Endothelial cell of umbilical vein (primary cell): ENCODE measurements around the gene SLC30A4. TPM values are rescaled to one million over a fixed set of nuclear protein-coding genes. Genes with fewer than 3 reads are reported as not detected.

Experiments used
- BruUV-seq: library from RNA; stranded (reverse); fragments of 400-500 nt; replicated peaks from 2 replicates; lab custom pipeline; 2021; lab: Mats Ljungman, UMichigan
- CTCF ChIA-PET: fragments of 300-600, 350-600 bp; sonication (Branson Sonifier 250); formaldehyde crosslinking; loops from one replicate; lab custom pipeline; 2021; ENCODE audit warnings: antibody characterized with exemption, inconsistent platforms; lab: Charles Lee
- POLR2A ChIA-PET: fragments of 300-600, 350-600 bp; sonication (Branson Sonifier 250); formaldehyde crosslinking; loops from one replicate; lab custom pipeline; 2021; ENCODE audit warnings: antibody characterized with exemption, inconsistent platforms; lab: Charles Lee
- DNase-seq: peaks from one replicate; pipeline ENCODE4 v3.0.0-alpha.2; 2011; ENCODE audit warnings: low read depth, low spot score
- FAIRE-seq: peaks from 2 replicates; lab custom pipeline; 2011; peaks lifted over from hg19 to GRCh38; lab: Jason Lieb, UNC
- H2AFZ ChIP-seq: 2 replicates; pipeline ENCODE4 v1.6.0; 2012; ENCODE audit warnings: low read depth, low read length, control low read depth, inconsistent platforms
- H3K27ac ChIP-seq: 2 replicates; pipeline ENCODE4 v1.5.1; 2011; ENCODE audit warnings: low read depth, mild to moderate bottlenecking, control low read depth, low read length, moderate library complexity; ENCODE audit not compliant: insufficient read depth
- H3K27me3 ChIP-seq, 2 experiments: 2 replicates each; pipeline versions ENCODE4 v1.6.0 to v1.6.1; 2011; ENCODE audit warnings: low read length in 2 of 2, mixed read lengths in 1 of 2; ENCODE audit not compliant: control insufficient read depth in 2 of 2, insufficient read depth in 2 of 2
- H3K36me3 ChIP-seq, 2 experiments: 2 replicates in 1 of 2; 3 replicates in 1 of 2; pipeline ENCODE4 v1.5.1; 2011; ENCODE audit warnings: low read length in 2 of 2, mild to moderate bottlenecking in 1 of 2, moderate library complexity in 1 of 2; ENCODE audit not compliant: control insufficient read depth in 2 of 2, insufficient read depth in 2 of 2; ENCODE audit errors: extremely low read depth in 1 of 2
- H3K4me1 ChIP-seq: 3 replicates; pipeline ENCODE4 v1.5.1; 2011; ENCODE audit warnings: mild to moderate bottlenecking, low read length; ENCODE audit not compliant: control insufficient read depth, insufficient read depth; ENCODE audit errors: extremely low read depth
- H3K4me2 ChIP-seq: 2 replicates; pipeline ENCODE4 v1.6.1; 2011; ENCODE audit warnings: low read length, control low read depth, mixed read lengths; ENCODE audit not compliant: insufficient read depth
- H3K4me3 ChIP-seq, 3 experiments: fragments of 200-600 bp in 1 of 3; sonication (generic), shearing (Covaris generic) in 1 of 3; replicated peaks in 1 of 3; 2 replicates each; pipeline ENCODE4 v1.5.1; 2011 to 2016; ENCODE audit warnings: control low read depth in 3 of 3, low read length in 3 of 3, mild to moderate bottlenecking in 2 of 3, inconsistent platforms in 1 of 3, low read depth in 1 of 3, moderate library complexity in 1 of 3; ENCODE audit not compliant: insufficient read depth in 1 of 3
- H3K79me2 ChIP-seq: 2 replicates; pipeline ENCODE4 v1.6.0; 2012; ENCODE audit warnings: low read length, inconsistent platforms; ENCODE audit not compliant: control insufficient read depth, insufficient read depth
- H3K9ac ChIP-seq: replicated peaks from 2 replicates; pipeline ENCODE3; 2011; ENCODE audit warnings: low read length, control low read depth; ENCODE audit not compliant: insufficient read depth; ENCODE audit errors: extremely low read depth
- H3K9me1 ChIP-seq: replicated peaks from 3 replicates; pipeline ENCODE4 v1.6.0; 2011; ENCODE audit warnings: mild to moderate bottlenecking, low read length; ENCODE audit not compliant: control insufficient read depth, insufficient read depth; ENCODE audit errors: extremely low read depth
- H3K9me3 ChIP-seq: replicated peaks from 2 replicates; pipeline ENCODE4 v1.5.1; 2012; ENCODE audit warnings: low read length, inconsistent platforms; ENCODE audit not compliant: control insufficient read depth, insufficient read depth
- H4K20me1 ChIP-seq: replicated peaks from 2 replicates; pipeline ENCODE3; 2011; ENCODE audit warnings: mild to moderate bottlenecking, low read length; ENCODE audit not compliant: control insufficient read depth, insufficient read depth; ENCODE audit errors: extremely low read depth
- FOS ChIP-seq: IDR thresholded peaks from 2 replicates; pipeline ENCODE4 v1.6.1; 2011; ENCODE audit warnings: mild to moderate bottlenecking, low read length, moderate library complexity, borderline replicate concordance; ENCODE audit not compliant: insufficient read depth
- GATA2 ChIP-seq: IDR thresholded peaks from 2 replicates; pipeline ENCODE4 v1.7.0; 2011; ENCODE audit warnings: low read depth, mild to moderate bottlenecking, moderate library complexity, mixed read lengths, low read length; ENCODE audit not compliant: insufficient read length, insufficient read depth
- JUN ChIP-seq: IDR thresholded peaks from 2 replicates; pipeline ENCODE4 v1.6.1; 2011; ENCODE audit warnings: borderline replicate concordance, low read depth; ENCODE audit not compliant: insufficient read length, insufficient read depth
- MYC ChIP-seq: IDR thresholded peaks from one replicate; pipeline ENCODE4 v1.6.1; 2011; ENCODE audit warnings: mild to moderate bottlenecking, low read depth, low read length
- POLR2A ChIP-seq: IDR thresholded peaks from 2 replicates; pipeline ENCODE4 v1.6.1; 2012; ENCODE audit warnings: low read depth, mild to moderate bottlenecking, control low read depth, low read length
- dilution Hi-C: fragments of 300-500 bp; cut with MboI; formaldehyde crosslinking; loops from one replicate; pipeline ENCODE4 v1.15.0; 2019; ENCODE audit warnings: low sequenced_read_pairs; ENCODE audit not compliant: extremely low pct_ligation_motif_present
- intact Hi-C: fragments of 100-400 bp; cut with micrococcal nuclease; formaldehyde crosslinking; loops from one replicate; pipeline ENCODE4 v1.10.0; 2022
- polyA plus RNA-seq, 4 experiments: library from polyadenylated mRNA; depleted of rRNA in 3 of 4; stranded (reverse) in 3 of 4; unstranded in 1 of 4; fragments of >200 nt; gene quantifications; 2 replicates each; pipeline versions ENCODE4 v1.2.1 to v1.2.3, GENCODE V29; 2011 to 2012; ENCODE audit warnings: missing spikeins in 1 of 4
- total RNA-seq: library from RNA; stranded (reverse); gene quantifications from 2 replicates; pipeline ENCODE4 v1.2.3, GENCODE V29; 2021
- TF ChIP-seq, protein P1 (sequence below): IDR thresholded peaks from 2 replicates; pipeline ENCODE4 v1.6.1; 2011; ENCODE audit not compliant: insufficient read depth, insufficient read length
- TF ChIP-seq, protein P2 (sequence below), 2 donors: IDR thresholded peaks; 1 replicate in 1 of 2; 2 replicates in 1 of 2; pipeline ENCODE4 v1.5.1; 2011; ENCODE audit warnings: low read length in 2 of 2, mild to moderate bottlenecking in 2 of 2, moderate library complexity in 2 of 2, control low read depth in 1 of 2, inconsistent platforms in 1 of 2, low read depth in 1 of 2; ENCODE audit not compliant: insufficient read depth in 1 of 2; ENCODE audit errors: extremely low read depth in 1 of 2

The SLC30A4 gene
- total and polyA plus RNA-seq, 2 donors (not counting 3 experiments of a cell fraction or from before 2014, with no cell fraction given), result 2.7 to 3.9 TPM

GRCh38 chr15:45489690-45490238 lies 32.8 kb downstream of the SLC30A4 start:
- Histone ChIP-seq H3K36me3 (no peaks in the 10 kb centered on the region), H2AFZ (no peak overlapping the region), H3K4me2 (no peak overlapping the region), H4K20me1 (no peaks in the 10 kb centered on the region), H3K79me2 (no peaks in the 10 kb centered on the region), H3K27ac (no peak overlapping the region), H3K9me3 (no peaks in the 10 kb centered on the region), H3K9me1 (no peaks in the 10 kb centered on the region), H3K27me3 (no peaks in the 10 kb centered on the region), H3K4me1 (no peaks in the 10 kb centered on the region), H3K9ac (no peak overlapping the region), H3K4me3 (no peak overlapping the region)
- BruUV-seq, result no TSS peak
- intact Hi-C loops, result no loop called here
- no peak for FAIRE-seq
- dilution Hi-C loops, result no loop called here
- TF ChIP-seq JUN (no peak), GATA2 (no peak), MYC (no peak), POLR2A (no peak), FOS (no peak)
- TF ChIP-seq, protein P1, sequence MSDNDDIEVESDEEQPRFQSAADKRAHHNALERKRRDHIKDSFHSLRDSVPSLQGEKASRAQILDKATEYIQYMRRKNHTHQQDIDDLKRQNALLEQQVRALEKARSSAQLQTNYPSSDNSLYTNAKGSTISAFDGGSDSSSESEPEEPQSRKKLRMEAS, result no peak
- TF ChIP-seq, protein P2, sequence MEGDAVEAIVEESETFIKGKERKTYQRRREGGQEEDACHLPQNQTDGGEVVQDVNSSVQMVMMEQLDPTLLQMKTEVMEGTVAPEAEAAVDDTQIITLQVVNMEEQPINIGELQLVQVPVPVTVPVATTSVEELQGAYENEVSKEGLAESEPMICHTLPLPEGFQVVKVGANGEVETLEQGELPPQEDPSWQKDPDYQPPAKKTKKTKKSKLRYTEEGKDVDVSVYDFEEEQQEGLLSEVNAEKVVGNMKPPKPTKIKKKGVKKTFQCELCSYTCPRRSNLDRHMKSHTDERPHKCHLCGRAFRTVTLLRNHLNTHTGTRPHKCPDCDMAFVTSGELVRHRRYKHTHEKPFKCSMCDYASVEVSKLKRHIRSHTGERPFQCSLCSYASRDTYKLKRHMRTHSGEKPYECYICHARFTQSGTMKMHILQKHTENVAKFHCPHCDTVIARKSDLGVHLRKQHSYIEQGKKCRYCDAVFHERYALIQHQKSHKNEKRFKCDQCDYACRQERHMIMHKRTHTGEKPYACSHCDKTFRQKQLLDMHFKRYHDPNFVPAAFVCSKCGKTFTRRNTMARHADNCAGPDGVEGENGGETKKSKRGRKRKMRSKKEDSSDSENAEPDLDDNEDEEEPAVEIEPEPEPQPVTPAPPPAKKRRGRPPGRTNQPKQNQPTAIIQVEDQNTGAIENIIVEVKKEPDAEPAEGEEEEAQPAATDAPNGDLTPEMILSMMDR (IDR thresholded peaks at IDR 0.05; ENCODE audit: extremely low read depth in 1 of 2, insufficient read depth in 1 of 2, low read depth in 1 of 2, low read length in 2 of 2), result no peak
- ChIA-PET POLR2A (no interaction called here), CTCF (interaction anchor here (0.9 kb wide), 1 partner anchor 15 kb away, joined by 3 read pairs; no protein-coding TSS in a partner anchor)
- DNase-seq, result no peak
